Measurements from ENCODE around the gene SCNN1B. TPM values are rescaled to one million over a fixed set of nuclear protein-coding genes. Genes with fewer than 3 reads are reported as not detected.
"Not testable (repeated sequence)": the region's sequence is repeated elsewhere in the genome, so short reads cannot be mapped to it uniquely, and the experiment has no call there.

Gene SCNN1B
- total RNA-seq, 1 donor from 2014 or later = 0.34 TPM

GRCh38 chr16:23377071-23377931 lies 75.2 kb downstream of the SCNN1B start:
- H3K27ac Mint-ChIP-seq (ENCODE audit: unreplicated experiment) = no peak overlapping the region
- peaks cover 4% of the 10 kb centered on the region for H3K9me3 Mint-ChIP-seq (ENCODE audit: unreplicated experiment)

DNA sequence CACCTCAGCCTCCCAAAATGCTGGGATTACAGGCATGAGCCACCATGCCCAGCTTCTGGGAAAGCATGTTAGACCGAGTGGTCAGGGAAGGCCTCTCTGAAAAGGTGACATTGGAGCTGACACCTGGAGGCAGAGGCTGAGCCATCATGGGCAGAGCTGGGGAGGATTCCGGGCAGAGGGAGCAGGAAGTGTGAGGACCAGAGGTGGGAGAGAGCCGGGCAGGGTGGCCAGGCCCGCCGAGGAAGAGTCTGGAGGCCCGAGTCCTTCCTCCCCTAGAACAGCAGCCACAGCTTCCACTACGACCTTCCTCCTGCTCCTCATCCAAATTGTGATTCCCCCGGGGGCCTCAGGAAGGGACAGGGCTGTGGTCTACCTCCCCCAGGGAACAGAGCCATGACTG lies 76.2 kb downstream of the SCNN1B start:
- TF ChIP-seq, protein P1, sequence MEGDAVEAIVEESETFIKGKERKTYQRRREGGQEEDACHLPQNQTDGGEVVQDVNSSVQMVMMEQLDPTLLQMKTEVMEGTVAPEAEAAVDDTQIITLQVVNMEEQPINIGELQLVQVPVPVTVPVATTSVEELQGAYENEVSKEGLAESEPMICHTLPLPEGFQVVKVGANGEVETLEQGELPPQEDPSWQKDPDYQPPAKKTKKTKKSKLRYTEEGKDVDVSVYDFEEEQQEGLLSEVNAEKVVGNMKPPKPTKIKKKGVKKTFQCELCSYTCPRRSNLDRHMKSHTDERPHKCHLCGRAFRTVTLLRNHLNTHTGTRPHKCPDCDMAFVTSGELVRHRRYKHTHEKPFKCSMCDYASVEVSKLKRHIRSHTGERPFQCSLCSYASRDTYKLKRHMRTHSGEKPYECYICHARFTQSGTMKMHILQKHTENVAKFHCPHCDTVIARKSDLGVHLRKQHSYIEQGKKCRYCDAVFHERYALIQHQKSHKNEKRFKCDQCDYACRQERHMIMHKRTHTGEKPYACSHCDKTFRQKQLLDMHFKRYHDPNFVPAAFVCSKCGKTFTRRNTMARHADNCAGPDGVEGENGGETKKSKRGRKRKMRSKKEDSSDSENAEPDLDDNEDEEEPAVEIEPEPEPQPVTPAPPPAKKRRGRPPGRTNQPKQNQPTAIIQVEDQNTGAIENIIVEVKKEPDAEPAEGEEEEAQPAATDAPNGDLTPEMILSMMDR (IDR thresholded peaks at IDR 0.05; ENCODE audit: partially characterized antibody, unreplicated experiment) = no peak
- Mint-ChIP-seq H3K27ac (ENCODE audit: unreplicated experiment) (no peak overlapping the region), H3K36me3 (ENCODE audit: unreplicated experiment) (no peaks in the 10 kb centered on the region), H3K9me3 (ENCODE audit: unreplicated experiment) (peaks cover 4% of the 10 kb centered on the region), H3K27me3 (ENCODE audit: unreplicated experiment) (peaks cover 3% of the 10 kb centered on the region), H3K4me3 (ENCODE audit: unreplicated experiment) (no peak overlapping the region), H3K4me1 (ENCODE audit: low read depth, unreplicated experiment) (no peaks in the 10 kb centered on the region)
- DNase-seq = no peak

More at GRCh38 chr16:23377071-23377931, 75.2 kb downstream of the SCNN1B start:
- Mint-ChIP-seq H3K4me1 (ENCODE audit: low read depth, unreplicated experiment) (no peaks in the 10 kb centered on the region), H3K36me3 (ENCODE audit: unreplicated experiment) (no peaks in the 10 kb centered on the region), H3K4me3 (ENCODE audit: unreplicated experiment) (no peak overlapping the region), H3K27me3 (ENCODE audit: unreplicated experiment) (peaks cover 3% of the 10 kb centered on the region)
- TF ChIP-seq, protein P1 (IDR thresholded peaks at IDR 0.05; ENCODE audit: partially characterized antibody, unreplicated experiment) = no peak
- DNase-seq = no peak

- H3K9me3 Mint-ChIP-seq (ENCODE audit: unreplicated experiment) = peaks cover 4% of the 10 kb centered on the region
- TF ChIP-seq, protein P1 (IDR thresholded peaks at IDR 0.05; ENCODE audit: partially characterized antibody, unreplicated experiment) = no peak
Measured at GRCh38 chr16:23378921-23379320, 76.8 kb downstream of the SCNN1B start.

DNA sequence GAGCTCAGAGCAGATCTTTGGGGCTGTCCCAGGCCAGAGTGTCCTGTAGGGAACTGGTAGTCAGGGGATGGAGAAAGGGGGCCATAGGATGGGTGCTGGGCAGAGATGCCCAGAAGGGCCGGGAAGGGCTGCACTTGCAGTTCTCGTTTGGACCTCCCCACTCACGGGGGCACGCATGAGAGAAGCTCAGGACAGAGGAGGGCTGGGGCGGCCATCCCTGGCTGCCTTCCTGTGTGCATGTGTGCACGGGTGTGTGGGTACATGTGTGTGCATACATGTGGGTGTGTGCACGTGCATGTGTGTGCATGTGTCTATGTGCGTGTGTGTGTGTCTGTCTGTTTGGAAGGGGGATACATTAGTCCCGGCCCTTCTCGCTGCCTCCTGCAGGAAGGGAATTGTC lies 77.6 kb downstream of the SCNN1B start:
- H3K4me1 Mint-ChIP-seq (ENCODE audit: low read depth, unreplicated experiment) = no peaks in the 10 kb centered on the region
- DNase-seq = no peak
- H3K27ac Mint-ChIP-seq (ENCODE audit: unreplicated experiment) = no peak overlapping the region
- H3K27me3 Mint-ChIP-seq (ENCODE audit: unreplicated experiment) = no peaks in the 10 kb centered on the region
- TF ChIP-seq, protein P1 (IDR thresholded peaks at IDR 0.05; ENCODE audit: partially characterized antibody, unreplicated experiment) = no peak
- no peaks in the 10 kb centered on the region for H3K36me3 Mint-ChIP-seq (ENCODE audit: unreplicated experiment)
- H3K9me3 Mint-ChIP-seq (ENCODE audit: unreplicated experiment) = peaks cover 4% of the 10 kb centered on the region
- no peak overlapping the region for H3K4me3 Mint-ChIP-seq (ENCODE audit: unreplicated experiment)

More at GRCh38 chr16:23378921-23379320, 76.8 kb downstream of the SCNN1B start:
- no peaks in the 10 kb centered on the region for H3K4me1 Mint-ChIP-seq (ENCODE audit: low read depth, unreplicated experiment)
- H3K36me3 Mint-ChIP-seq (ENCODE audit: unreplicated experiment) = no peaks in the 10 kb centered on the region
- H3K27ac Mint-ChIP-seq (ENCODE audit: unreplicated experiment) = no peak overlapping the region
- H3K4me3 Mint-ChIP-seq (ENCODE audit: unreplicated experiment) = no peak overlapping the region
- no peak for DNase-seq
- H3K27me3 Mint-ChIP-seq (ENCODE audit: unreplicated experiment) = no peaks in the 10 kb centered on the region

GRCh38 chr16:23380501-23380951 lies 78.4 kb downstream of the SCNN1B start:
- Mint-ChIP-seq H3K27ac (ENCODE audit: unreplicated experiment) (no peak overlapping the region), H3K36me3 (ENCODE audit: unreplicated experiment) (no peaks in the 10 kb centered on the region), H3K4me3 (ENCODE audit: unreplicated experiment) (no peak overlapping the region), H3K27me3 (ENCODE audit: unreplicated experiment) (no peaks in the 10 kb centered on the region), H3K4me1 (ENCODE audit: low read depth, unreplicated experiment) (no peaks in the 10 kb centered on the region), H3K9me3 (ENCODE audit: unreplicated experiment) (peaks cover 4% of the 10 kb centered on the region)
- DNase-seq = no peak
- TF ChIP-seq, protein P1 (IDR thresholded peaks at IDR 0.05; ENCODE audit: partially characterized antibody, unreplicated experiment) = no peak

- DNase-seq = not testable (repeated sequence)
Measured at GRCh38 chr16:23381702-23382101, 79.6 kb downstream of the SCNN1B start.

More at GRCh38 chr16:23381702-23382101, 79.6 kb downstream of the SCNN1B start:
- not testable (repeated sequence) for H3K4me3 Mint-ChIP-seq (ENCODE audit: unreplicated experiment); H3K36me3 Mint-ChIP-seq (ENCODE audit: unreplicated experiment); H3K9me3 Mint-ChIP-seq (ENCODE audit: unreplicated experiment); H3K27ac Mint-ChIP-seq (ENCODE audit: unreplicated experiment); H3K27me3 Mint-ChIP-seq (ENCODE audit: unreplicated experiment); H3K4me1 Mint-ChIP-seq (ENCODE audit: low read depth, unreplicated experiment)
